NCI-H748 (cell line): ENCODE results near the gene RRM1.

ENCODE experiments used
- DNase-seq: peaks from one replicate; lab custom pipeline; 2025; ENCODE audit not compliant: unreplicated experiment; lab: John Stamatoyannopoulos, UW

The RRM1 gene

DNA sequence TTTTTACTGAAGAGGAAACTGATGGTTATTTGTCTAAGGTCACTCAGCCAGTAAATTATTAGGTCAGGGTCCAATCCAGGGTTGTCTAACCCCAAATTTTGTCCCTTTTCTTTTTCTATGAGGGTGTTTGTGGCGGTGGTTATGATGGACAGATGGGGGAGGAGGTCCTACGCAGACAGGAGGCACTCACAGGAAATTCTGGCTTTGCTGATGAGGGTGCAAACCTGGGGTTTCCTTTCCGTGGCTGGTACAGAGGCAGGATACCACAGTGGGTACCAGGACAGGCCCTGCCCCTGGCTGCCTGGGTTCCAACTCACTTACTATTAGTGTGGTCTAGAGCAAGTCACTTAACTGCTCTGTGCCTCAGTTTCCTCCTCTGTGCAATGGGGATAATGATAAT lies 91.0 kb downstream of the RRM1 start:
- no peak for DNase-seq

- DNase-seq = no peak
These were observed 92.0 kb downstream of the RRM1 start for GRCh38 chr11:4186464-4187054.

- peak; percentile 90 for DNase-seq
These were observed 92.7 kb downstream of the RRM1 start for GRCh38 chr11:4187055-4187988.
